ENCODE measurements around the gene ACP6.
"Not testable (repeated sequence)": the region's sequence is repeated elsewhere in the genome, so short reads cannot be mapped to it uniquely, and the experiment has no call there.

ACP6 gene

DNA sequence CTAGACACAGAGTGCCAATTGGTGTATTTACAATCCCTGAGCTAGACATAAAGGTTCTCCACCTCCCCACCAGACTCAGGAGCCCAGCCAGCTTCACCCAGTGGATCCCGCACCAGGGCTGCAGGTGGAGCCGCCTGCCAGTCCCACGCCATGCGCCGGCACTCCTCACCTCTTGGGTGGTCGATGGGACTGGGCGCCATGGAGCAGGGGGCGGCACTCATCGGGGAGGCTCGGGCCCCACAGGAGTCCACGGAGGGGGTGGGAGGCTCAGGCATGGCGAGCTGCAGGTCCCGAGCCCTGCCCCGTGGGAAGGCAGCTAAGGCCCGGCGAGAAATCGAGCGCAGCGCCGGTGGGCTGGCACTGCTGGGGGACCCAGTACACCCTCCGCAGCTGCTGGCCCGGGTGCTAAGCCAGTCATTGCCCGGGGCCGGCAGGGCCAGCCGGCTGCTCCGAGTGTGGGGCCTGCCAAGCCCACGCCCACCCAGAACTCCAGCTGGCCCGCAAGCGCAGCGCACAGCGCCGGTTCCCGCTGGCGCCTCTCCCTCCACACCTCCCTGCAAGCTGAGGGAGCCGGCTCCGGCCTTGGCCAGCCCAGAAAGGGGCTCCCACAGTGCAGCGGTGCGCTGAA, 10.4 kb upstream of the ACP6 start:
- not testable (repeated sequence) for H3K4me1 ChIP-seq (ENCODE audit: control insufficient read depth, insufficient read depth, low read length); H3K27me3 ChIP-seq (ENCODE audit: control insufficient read depth, insufficient read depth, low read length, poor library complexity, severe bottlenecking); H3K9me3 ChIP-seq (ENCODE audit: control insufficient read depth, low read length); H3K4me3 ChIP-seq (ENCODE audit: insufficient read depth, low read depth, low read length); H3K36me3 ChIP-seq (ENCODE audit: control insufficient read depth, insufficient read depth, low read length); H3K27ac ChIP-seq (ENCODE audit: insufficient read depth, low read depth, low read length, poor library complexity, severe bottlenecking)
- 96% methylated on average over 38 of the region's 38 CpGs for WGBS, 2 experiments

DNA sequence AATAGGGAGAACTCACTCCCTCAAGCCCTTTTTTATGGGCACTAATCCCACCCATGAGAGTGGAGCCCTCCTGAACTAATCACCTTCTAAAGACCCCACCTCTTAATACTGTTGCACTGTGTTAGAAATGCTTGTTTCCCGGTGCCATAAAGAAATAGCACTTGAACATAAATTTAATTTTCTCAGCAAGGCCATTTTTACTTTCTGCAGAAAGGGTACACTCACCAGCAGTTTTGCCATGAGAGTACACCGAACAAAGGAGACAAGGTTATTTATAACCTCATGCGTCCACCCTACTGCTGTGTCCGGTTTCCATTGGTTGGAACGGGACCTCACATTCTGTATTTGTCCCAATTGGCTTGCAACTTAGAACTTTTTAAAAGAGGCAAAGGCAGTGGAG, 7.4 kb upstream of the ACP6 start:
- H3K4me3 ChIP-seq (ENCODE audit: insufficient read depth, low read depth, low read length); H3K27me3 ChIP-seq (ENCODE audit: control insufficient read depth, insufficient read depth, low read length, poor library complexity, severe bottlenecking); H3K36me3 ChIP-seq (ENCODE audit: control insufficient read depth, insufficient read depth, low read length); H3K27ac ChIP-seq (ENCODE audit: insufficient read depth, low read depth, low read length, poor library complexity, severe bottlenecking); H3K4me1 ChIP-seq (ENCODE audit: control insufficient read depth, insufficient read depth, low read length); H3K9me3 ChIP-seq (ENCODE audit: control insufficient read depth, low read length): not testable (repeated sequence)
- WGBS, 2 experiments, result 95 to 96% methylated on average over 5 of the region's 5 CpGs

DNA sequence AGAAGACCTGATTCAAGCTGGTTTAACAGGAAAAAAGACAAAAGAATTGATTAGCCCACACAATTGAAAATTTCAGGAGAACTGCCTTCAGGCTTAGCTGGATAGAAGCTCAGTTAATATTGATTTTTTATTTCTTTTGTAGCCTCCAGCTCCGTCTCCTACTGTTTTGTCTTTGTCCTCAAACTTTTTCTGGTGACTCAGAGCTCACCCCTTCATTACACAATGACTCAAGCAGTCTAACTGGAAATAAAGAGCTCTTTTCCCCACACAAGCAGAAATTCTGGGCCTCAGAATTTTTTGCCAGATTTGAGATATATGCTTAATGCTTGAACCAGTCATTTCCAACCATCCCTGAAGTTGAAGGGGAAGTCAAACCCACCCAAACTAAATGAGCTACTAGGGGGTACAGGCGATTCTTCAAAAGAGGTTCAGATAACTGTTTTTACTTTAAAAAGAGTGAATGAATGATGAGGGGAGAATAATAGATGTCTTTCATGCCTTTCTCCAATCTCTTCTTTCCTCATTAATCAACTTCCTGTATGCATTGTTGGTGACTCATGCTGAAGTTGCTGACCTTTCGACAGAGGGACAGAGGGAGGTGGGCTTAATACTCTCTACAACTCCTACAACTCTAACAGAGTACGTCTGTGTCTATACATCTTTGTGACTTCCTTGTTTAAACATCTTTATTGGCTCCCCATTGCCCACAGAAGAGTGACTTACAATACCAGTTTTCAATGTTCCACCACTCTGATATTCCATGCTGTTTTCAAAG, 6.2 kb upstream of the ACP6 start:
- no peaks in the 10 kb centered on the region for H3K27me3 ChIP-seq (ENCODE audit: control insufficient read depth, insufficient read depth, low read length, poor library complexity, severe bottlenecking)
- no peaks in the 10 kb centered on the region for H3K4me1 ChIP-seq (ENCODE audit: control insufficient read depth, insufficient read depth, low read length)
- no peak overlapping the region for H3K4me3 ChIP-seq (ENCODE audit: insufficient read depth, low read depth, low read length)
- peak overlapping the region; percentile 58 for H3K27ac ChIP-seq (ENCODE audit: insufficient read depth, low read depth, low read length, poor library complexity, severe bottlenecking)
- H3K9me3 ChIP-seq (ENCODE audit: control insufficient read depth, low read length), result peaks cover 3% of the 10 kb centered on the region
- no peaks in the 10 kb centered on the region for H3K36me3 ChIP-seq (ENCODE audit: control insufficient read depth, insufficient read depth, low read length)
- 76 to 77% methylated on average over 4 of the region's 4 CpGs for WGBS, 2 experiments

DNA sequence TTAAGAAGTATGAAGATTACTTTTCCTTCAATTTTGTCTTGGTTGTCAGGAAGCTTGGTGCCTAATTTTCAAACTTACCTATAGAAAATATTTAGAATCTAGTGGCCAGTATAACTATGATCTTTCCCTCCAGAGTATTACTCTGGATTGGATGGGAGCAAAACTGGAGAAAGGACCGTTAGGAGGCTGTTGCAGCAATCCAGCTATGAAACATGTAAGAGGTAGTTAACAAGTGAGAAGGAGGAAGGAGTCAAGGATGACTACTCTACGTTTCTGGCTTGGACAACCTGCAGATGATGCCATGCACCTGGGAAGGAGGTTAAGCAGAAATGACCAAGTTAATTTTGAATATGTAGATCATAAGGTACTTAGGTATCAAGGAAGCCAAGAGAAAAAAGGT, 3.5 kb upstream of the ACP6 start:
- Histone ChIP-seq H3K9me3 (ENCODE audit: control insufficient read depth, low read length) (peaks cover 3% of the 10 kb centered on the region), H3K4me3 (ENCODE audit: insufficient read depth, low read depth, low read length) (no peak overlapping the region), H3K36me3 (ENCODE audit: control insufficient read depth, insufficient read depth, low read length) (no peaks in the 10 kb centered on the region), H3K27me3 (ENCODE audit: control insufficient read depth, insufficient read depth, low read length, poor library complexity, severe bottlenecking) (no peaks in the 10 kb centered on the region), H3K27ac (ENCODE audit: insufficient read depth, low read depth, low read length, poor library complexity, severe bottlenecking) (no peak overlapping the region), H3K4me1 (ENCODE audit: control insufficient read depth, insufficient read depth, low read length) (no peaks in the 10 kb centered on the region)
- WGBS, 2 experiments, result 85 to 86% methylated on average over 2 of the region's 2 CpGs

DNA sequence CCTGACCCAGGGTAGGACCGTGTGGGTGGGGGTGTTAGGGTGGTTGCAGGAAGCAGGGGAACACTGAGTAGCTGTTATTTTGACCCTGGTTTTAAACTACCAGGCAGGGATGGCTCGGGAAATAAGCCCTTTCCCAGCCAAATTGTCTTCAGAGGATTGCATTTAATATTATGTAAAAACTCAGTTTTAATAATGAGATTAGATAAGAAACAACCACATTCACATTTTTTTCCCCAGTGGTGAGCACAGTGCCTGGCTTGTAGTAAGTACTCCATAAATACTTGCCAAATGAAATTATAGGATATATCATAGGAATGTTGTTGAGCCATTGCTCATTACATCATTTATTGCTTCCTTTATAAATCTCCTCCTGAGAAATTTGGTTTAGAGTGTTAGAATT, 3.1 kb upstream of the ACP6 start:
- no peaks in the 10 kb centered on the region for H3K27me3 ChIP-seq (ENCODE audit: control insufficient read depth, insufficient read depth, low read length, poor library complexity, severe bottlenecking)
- peaks cover 2% of the 10 kb centered on the region for H3K9me3 ChIP-seq (ENCODE audit: control insufficient read depth, low read length)
- H3K4me1 ChIP-seq (ENCODE audit: control insufficient read depth, insufficient read depth, low read length), result no peaks in the 10 kb centered on the region
- WGBS, 2 experiments, result 86 to 88% methylated on average over 2 of the region's 2 CpGs
- H3K36me3 ChIP-seq (ENCODE audit: control insufficient read depth, insufficient read depth, low read length), result no peaks in the 10 kb centered on the region
- H3K4me3 ChIP-seq (ENCODE audit: insufficient read depth, low read depth, low read length), result no peak overlapping the region
- H3K27ac ChIP-seq (ENCODE audit: insufficient read depth, low read depth, low read length, poor library complexity, severe bottlenecking), result no peak overlapping the region

DNA sequence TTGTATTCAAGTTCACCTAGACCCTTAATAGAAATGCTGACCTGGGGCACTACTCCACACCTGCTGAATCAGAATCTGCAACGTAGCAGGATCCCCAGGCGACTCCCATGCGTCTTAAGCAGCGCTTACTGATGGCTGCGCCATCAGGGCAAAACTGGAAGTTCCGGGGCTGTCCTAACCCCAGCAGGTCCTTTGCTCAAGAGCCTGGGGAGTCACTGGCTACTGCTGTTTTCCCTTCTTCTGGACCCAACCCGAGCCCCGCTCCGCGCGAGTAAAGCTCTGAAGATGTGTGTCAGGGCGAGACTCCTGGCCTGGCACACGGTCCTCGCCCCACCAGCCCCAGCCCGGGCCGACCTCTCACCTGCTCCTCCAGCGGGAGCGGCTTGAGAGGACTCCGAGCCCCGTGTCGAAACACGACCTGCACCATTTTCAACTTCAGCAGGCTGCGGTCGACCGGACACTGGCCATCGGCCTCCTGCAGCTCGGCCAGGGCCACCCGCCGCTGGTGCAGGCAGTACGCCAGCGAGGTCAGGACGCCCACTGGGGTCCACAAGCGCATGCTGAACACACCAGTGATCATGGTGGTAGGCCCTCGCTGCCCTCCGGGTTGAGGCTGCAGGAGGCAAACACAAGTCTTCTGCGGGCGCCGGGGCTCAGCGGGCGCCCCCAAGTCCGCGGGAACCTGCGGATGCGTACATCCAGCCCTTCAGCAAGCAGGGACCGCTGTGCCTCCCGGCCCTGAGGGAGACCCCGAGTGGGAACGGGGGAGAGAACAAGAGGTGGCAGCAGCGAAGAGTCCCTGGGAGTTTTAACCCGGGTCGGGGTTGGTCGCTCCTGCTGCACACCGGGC, 630 bp downstream of the ACP6 start:
- peak overlapping the region; percentile 69 for H3K4me3 ChIP-seq (ENCODE audit: insufficient read depth, low read depth, low read length)
- H3K9me3 ChIP-seq (ENCODE audit: control insufficient read depth, low read length), result no peaks in the 10 kb centered on the region
- no peaks in the 10 kb centered on the region for H3K4me1 ChIP-seq (ENCODE audit: control insufficient read depth, insufficient read depth, low read length)
- WGBS, 2 experiments, result 1% methylated on average over 53 of the region's 53 CpGs
- H3K27me3 ChIP-seq (ENCODE audit: control insufficient read depth, insufficient read depth, low read length, poor library complexity, severe bottlenecking), result no peaks in the 10 kb centered on the region
- no peaks in the 10 kb centered on the region for H3K36me3 ChIP-seq (ENCODE audit: control insufficient read depth, insufficient read depth, low read length)
- H3K27ac ChIP-seq (ENCODE audit: insufficient read depth, low read depth, low read length, poor library complexity, severe bottlenecking), result no peak overlapping the region

DNA sequence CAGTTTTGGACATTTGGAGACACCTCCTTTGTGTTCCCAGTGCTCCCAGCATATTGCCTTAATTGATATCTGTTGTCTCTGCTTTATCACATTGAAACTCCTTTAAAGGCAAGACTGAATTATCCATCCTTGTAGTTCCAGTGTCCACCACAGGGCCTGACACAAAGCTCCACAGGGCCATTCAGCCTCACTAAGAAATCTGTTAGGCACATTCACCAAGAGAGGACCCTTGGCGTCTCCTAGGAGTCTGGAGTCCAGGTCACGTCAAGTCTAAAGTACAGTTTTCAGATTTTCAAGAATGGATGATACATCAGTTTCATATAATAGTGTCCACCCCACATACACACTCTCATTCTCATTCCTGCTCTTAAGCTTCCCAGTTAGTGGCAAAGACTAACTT, 4.8 kb downstream of the ACP6 start:
- WGBS, 2 experiments, result 92 to 93% methylated on average over 2 of the region's 2 CpGs
- H3K27me3 ChIP-seq (ENCODE audit: control insufficient read depth, insufficient read depth, low read length, poor library complexity, severe bottlenecking), result no peaks in the 10 kb centered on the region
- no peak overlapping the region for H3K27ac ChIP-seq (ENCODE audit: insufficient read depth, low read depth, low read length, poor library complexity, severe bottlenecking)
- no peaks in the 10 kb centered on the region for H3K9me3 ChIP-seq (ENCODE audit: control insufficient read depth, low read length)
- H3K36me3 ChIP-seq (ENCODE audit: control insufficient read depth, insufficient read depth, low read length), result no peaks in the 10 kb centered on the region
- no peaks in the 10 kb centered on the region for H3K4me1 ChIP-seq (ENCODE audit: control insufficient read depth, insufficient read depth, low read length)
- H3K4me3 ChIP-seq (ENCODE audit: insufficient read depth, low read depth, low read length), result no peak overlapping the region

DNA sequence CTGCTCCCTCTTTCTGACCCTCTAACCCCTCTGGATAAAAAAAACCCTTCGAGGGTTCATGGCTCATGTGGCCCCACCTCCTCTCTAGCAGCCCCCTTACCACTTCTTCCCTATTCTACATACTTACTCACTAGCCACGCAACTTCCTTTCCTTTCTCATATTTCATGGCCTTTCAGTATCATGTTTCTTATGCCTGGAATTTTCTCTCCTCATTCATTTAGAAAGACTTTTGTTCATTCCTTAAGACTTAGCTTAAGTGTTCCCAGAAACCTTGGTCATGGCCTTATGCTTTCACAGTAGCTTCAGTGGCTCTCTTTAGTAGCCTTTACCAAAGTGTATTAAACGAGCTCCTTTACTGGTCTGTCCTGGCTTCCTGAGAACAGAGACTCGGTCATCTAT, 6.1 kb downstream of the ACP6 start:
- Histone ChIP-seq H3K36me3 (ENCODE audit: control insufficient read depth, insufficient read depth, low read length) (no peaks in the 10 kb centered on the region), H3K4me1 (ENCODE audit: control insufficient read depth, insufficient read depth, low read length) (no peaks in the 10 kb centered on the region), H3K4me3 (ENCODE audit: insufficient read depth, low read depth, low read length) (no peak overlapping the region), H3K27ac (ENCODE audit: insufficient read depth, low read depth, low read length, poor library complexity, severe bottlenecking) (no peak overlapping the region), H3K27me3 (ENCODE audit: control insufficient read depth, insufficient read depth, low read length, poor library complexity, severe bottlenecking) (no peaks in the 10 kb centered on the region), H3K9me3 (ENCODE audit: control insufficient read depth, low read length) (no peaks in the 10 kb centered on the region)
- WGBS, 2 experiments, result 91 to 92% methylated on average over 4 of the region's 4 CpGs

DNA sequence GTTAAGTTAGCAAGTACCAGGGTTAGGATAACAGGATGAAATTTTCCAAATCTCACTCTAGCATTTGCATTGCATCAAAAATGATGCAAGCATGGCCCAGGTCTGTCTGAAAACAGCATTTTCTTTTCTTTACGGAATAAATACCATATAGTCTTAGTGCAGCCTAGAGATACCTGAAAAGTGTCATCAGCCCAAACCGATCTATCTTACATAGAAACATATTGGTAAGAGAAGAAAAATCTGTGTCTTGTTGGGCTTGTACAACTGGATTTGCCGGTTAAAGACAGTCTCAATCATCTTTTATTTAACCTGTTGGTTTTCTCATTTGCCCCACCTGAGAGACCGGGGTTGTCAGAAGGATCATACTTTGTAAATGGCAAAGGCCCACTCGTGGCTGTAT, 15.8 kb downstream of the ACP6 start:
- no peak overlapping the region for H3K4me3 ChIP-seq (ENCODE audit: insufficient read depth, low read depth, low read length)
- H3K9me3 ChIP-seq (ENCODE audit: control insufficient read depth, low read length), result no peaks in the 10 kb centered on the region
- H3K27ac ChIP-seq (ENCODE audit: insufficient read depth, low read depth, low read length, poor library complexity, severe bottlenecking), result no peak overlapping the region
- 94 to 98% methylated on average over 4 to 5 of the region's 5 CpGs for WGBS, 2 experiments
- no peaks in the 10 kb centered on the region for H3K4me1 ChIP-seq (ENCODE audit: control insufficient read depth, insufficient read depth, low read length)
- H3K36me3 ChIP-seq (ENCODE audit: control insufficient read depth, insufficient read depth, low read length), result peaks cover 18% of the 10 kb centered on the region
- no peaks in the 10 kb centered on the region for H3K27me3 ChIP-seq (ENCODE audit: control insufficient read depth, insufficient read depth, low read length, poor library complexity, severe bottlenecking)

DNA sequence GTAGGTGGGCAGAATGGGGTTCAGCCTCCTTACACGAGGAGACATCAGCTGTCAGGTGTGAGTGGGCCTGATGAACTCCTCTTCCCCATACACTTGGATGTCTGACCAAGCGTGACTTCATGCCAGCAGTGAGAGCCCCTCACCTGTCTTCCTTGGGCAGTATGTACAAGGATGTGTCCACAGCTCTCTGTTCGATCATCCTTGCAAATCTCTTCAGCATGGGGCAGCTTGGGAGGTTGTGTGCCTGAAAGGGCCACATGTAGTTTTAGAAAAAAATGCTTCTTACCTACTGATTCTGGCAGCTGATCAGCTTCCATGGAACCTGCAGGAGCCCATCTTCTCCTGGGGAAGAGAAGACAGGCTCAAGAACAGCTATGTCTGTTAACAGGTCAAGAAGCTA, 18.0 kb downstream of the ACP6 start:
- H3K9me3 ChIP-seq (ENCODE audit: control insufficient read depth, low read length), result no peaks in the 10 kb centered on the region
- H3K36me3 ChIP-seq (ENCODE audit: control insufficient read depth, insufficient read depth, low read length), result peaks cover 25% of the 10 kb centered on the region
- no peak overlapping the region for H3K4me3 ChIP-seq (ENCODE audit: insufficient read depth, low read depth, low read length)
- H3K4me1 ChIP-seq (ENCODE audit: control insufficient read depth, insufficient read depth, low read length), result no peaks in the 10 kb centered on the region
- H3K27me3 ChIP-seq (ENCODE audit: control insufficient read depth, insufficient read depth, low read length, poor library complexity, severe bottlenecking), result no peaks in the 10 kb centered on the region
- no peak overlapping the region for H3K27ac ChIP-seq (ENCODE audit: insufficient read depth, low read depth, low read length, poor library complexity, severe bottlenecking)
- 94 to 99% methylated on average over 3 of the region's 3 CpGs for WGBS, 2 experiments
